Ishikawa (cell line): ENCODE results near the gene CLDN9.

Experiments
- CEBPB ChIP-seq: IDR thresholded peaks from 2 replicates; pipeline ENCODE4 v1.6.1; 2012
- CREB1 ChIP-seq: IDR thresholded peaks from 2 replicates; pipeline ENCODE4 v1.6.1; 2012; ENCODE audit warnings: low read depth
- EGR1 ChIP-seq: IDR thresholded peaks from 2 replicates; pipeline ENCODE4 v1.6.1; 2012
- EP300 ChIP-seq: IDR thresholded peaks from 2 replicates; pipeline ENCODE4 v1.6.1; 2012; ENCODE audit warnings: borderline replicate concordance
- FOXM1 ChIP-seq: IDR thresholded peaks from 2 replicates; pipeline ENCODE4 v1.6.1; 2012; ENCODE audit warnings: low read depth, borderline replicate concordance
- MAX ChIP-seq: IDR thresholded peaks from 2 replicates; pipeline ENCODE4 v1.6.1; 2012
- NFIC ChIP-seq: IDR thresholded peaks from 2 replicates; pipeline ENCODE4 v1.6.1; 2012
- RAD21 ChIP-seq: IDR thresholded peaks from 2 replicates; pipeline ENCODE4 v1.6.1; 2012; ENCODE audit warnings: low read depth
- REST ChIP-seq: IDR thresholded peaks from 2 replicates; pipeline ENCODE4 v1.6.1; 2012; ENCODE audit warnings: low read depth, mild to moderate bottlenecking
- TAF1 ChIP-seq: IDR thresholded peaks from 2 replicates; pipeline ENCODE4 v1.6.1; 2012; ENCODE audit warnings: low read depth, mild to moderate bottlenecking
- TCF12 ChIP-seq: IDR thresholded peaks from 2 replicates; pipeline ENCODE4 v1.6.1; 2012; ENCODE audit warnings: low read depth
- TEAD4 ChIP-seq: IDR thresholded peaks from 2 replicates; pipeline ENCODE4 v1.6.1; 2012
- USF1 ChIP-seq: IDR thresholded peaks from 2 replicates; pipeline ENCODE4 v1.6.1; 2012
- YY1 ChIP-seq: IDR thresholded peaks from 2 replicates; pipeline ENCODE4 v1.6.1; 2012; ENCODE audit warnings: low read depth
- ZBTB7A ChIP-seq: IDR thresholded peaks from 2 replicates; pipeline ENCODE4 v1.6.1; 2012; ENCODE audit warnings: low read depth

Gene CLDN9

GRCh38 chr16:3007059-3007956, 5.4 kb upstream of the CLDN9 start:
- TF ChIP-seq EGR1 (no peak), FOXM1 (no peak), EP300 (no peak), CREB1 (no peak), RAD21 (no peak), TEAD4 (no peak), TAF1 (no peak), CEBPB (no peak), MAX (no peak), USF1 (no peak), NFIC (no peak), YY1 (no peak), ZBTB7A (no peak), REST (no peak), TCF12 (no peak)

GRCh38 chr16:3007957-3008689, 4.6 kb upstream of the CLDN9 start:
- TF ChIP-seq REST (no peak), CREB1 (no peak), TEAD4 (no peak), NFIC (no peak), ZBTB7A (no peak), CEBPB (no peak), TCF12 (no peak), USF1 (no peak), YY1 (no peak), EP300 (no peak), TAF1 (no peak), EGR1 (no peak), RAD21 (no peak), MAX (no peak), FOXM1 (no peak)

GRCh38 chr16:3008690-3009037, 4.1 kb upstream of the CLDN9 start:
- TF ChIP-seq YY1 (no peak), EP300 (no peak), TCF12 (no peak), REST (no peak), ZBTB7A (no peak), CEBPB (no peak), TAF1 (no peak), RAD21 (no peak), USF1 (no peak), CREB1 (no peak), EGR1 (no peak), TEAD4 (no peak), MAX (no peak), FOXM1 (no peak), NFIC (no peak)
